Measurements from ENCODE around the gene LINS1.

The LINS1 gene

GRCh38 chr15:100602064-100602822, at the start of gene LINS1, which contains the start of gene ASB7:
Gene LINS1, minus strand, starts transcription at chr15:100602184. Its CDS starts 21,342 bp downstream, at chr15:100580842.
Gene ASB7, plus strand, starts transcription at chr15:100602589. Its CDS starts 9,628 bp downstream, at chr15:100612217.
- no peaks in the 10 kb centered on the region for H3K9me3 ChIP-seq (ENCODE audit: control insufficient read depth, low read length)
- H3K4me1 ChIP-seq (ENCODE audit: control insufficient read depth, insufficient read depth, low read length): peaks cover 37% of the 10 kb centered on the region
- DNase-seq (ENCODE audit: low read depth): peak; percentile 100
- H3K4me3 ChIP-seq (ENCODE audit: low read length): peak within 1 kb of the TSS; percentile 99
- no peaks in the 10 kb centered on the region for H3K27me3 ChIP-seq (replicated peaks; ENCODE audit: control insufficient read depth, insufficient read depth, low read length)
- H3K9ac ChIP-seq (ENCODE audit: low read length): peak within 1 kb of the TSS; percentile 95
- peaks cover 5% of the 10 kb centered on the region for H3K36me3 ChIP-seq (ENCODE audit: control insufficient read depth, insufficient read depth, low read length, severe bottlenecking)

- H3K4me1 ChIP-seq (ENCODE audit: control insufficient read depth, insufficient read depth, low read length): peaks cover 8% of the 10 kb centered on the region
- H3K9ac ChIP-seq (ENCODE audit: low read length): no peak overlapping the region
- H3K9me3 ChIP-seq (ENCODE audit: control insufficient read depth, low read length): no peaks in the 10 kb centered on the region
- H3K36me3 ChIP-seq (ENCODE audit: control insufficient read depth, insufficient read depth, low read length, severe bottlenecking): peaks cover 11% of the 10 kb centered on the region
- DNase-seq (ENCODE audit: low read depth): no peak
- H3K4me3 ChIP-seq (ENCODE audit: low read length): no peak overlapping the region
- H3K27me3 ChIP-seq (replicated peaks; ENCODE audit: control insufficient read depth, insufficient read depth, low read length): no peaks in the 10 kb centered on the region
Measured at GRCh38 chr15:100651253-100651652, 49.3 kb upstream of the LINS1 start.

GRCh38 chr15:100650685-100651084, 48.7 kb upstream of the LINS1 start:
- DNase-seq (ENCODE audit: low read depth): no peak

GRCh38 chr15:100648951-100649350, 47.0 kb upstream of the LINS1 start:
- peaks cover 11% of the 10 kb centered on the region for H3K36me3 ChIP-seq (ENCODE audit: control insufficient read depth, insufficient read depth, low read length, severe bottlenecking)
- DNase-seq (ENCODE audit: low read depth): no peak

More at GRCh38 chr15:100650685-100651084, 48.7 kb upstream of the LINS1 start:
- Histone ChIP-seq H3K4me1 (ENCODE audit: control insufficient read depth, insufficient read depth, low read length) (peaks cover 8% of the 10 kb centered on the region), H3K27me3 (replicated peaks; ENCODE audit: control insufficient read depth, insufficient read depth, low read length) (no peaks in the 10 kb centered on the region), H3K4me3 (ENCODE audit: low read length) (no peak overlapping the region), H3K9me3 (ENCODE audit: control insufficient read depth, low read length) (no peaks in the 10 kb centered on the region), H3K9ac (ENCODE audit: low read length) (no peak overlapping the region), H3K36me3 (ENCODE audit: control insufficient read depth, insufficient read depth, low read length, severe bottlenecking) (peaks cover 11% of the 10 kb centered on the region)

GRCh38 chr15:100645671-100646070, 43.7 kb upstream of the LINS1 start:
- no peak overlapping the region for H3K9ac ChIP-seq (ENCODE audit: low read length)
- H3K4me1 ChIP-seq (ENCODE audit: control insufficient read depth, insufficient read depth, low read length): no peaks in the 10 kb centered on the region
- H3K9me3 ChIP-seq (ENCODE audit: control insufficient read depth, low read length): no peaks in the 10 kb centered on the region
- no peaks in the 10 kb centered on the region for H3K27me3 ChIP-seq (replicated peaks; ENCODE audit: control insufficient read depth, insufficient read depth, low read length)
- no peak for DNase-seq (ENCODE audit: low read depth)
- H3K4me3 ChIP-seq (ENCODE audit: low read length): no peak overlapping the region
- H3K36me3 ChIP-seq (ENCODE audit: control insufficient read depth, insufficient read depth, low read length, severe bottlenecking): peaks cover 11% of the 10 kb centered on the region

More at GRCh38 chr15:100648951-100649350, 47.0 kb upstream of the LINS1 start:
- H3K27me3 ChIP-seq (replicated peaks; ENCODE audit: control insufficient read depth, insufficient read depth, low read length): no peaks in the 10 kb centered on the region
- H3K9ac ChIP-seq (ENCODE audit: low read length): no peak overlapping the region
- H3K4me1 ChIP-seq (ENCODE audit: control insufficient read depth, insufficient read depth, low read length): peaks cover 8% of the 10 kb centered on the region
- H3K4me3 ChIP-seq (ENCODE audit: low read length): no peak overlapping the region
- no peaks in the 10 kb centered on the region for H3K9me3 ChIP-seq (ENCODE audit: control insufficient read depth, low read length)

GRCh38 chr15:100642950-100643338, 41.0 kb upstream of the LINS1 start:
- Histone ChIP-seq H3K4me1 (ENCODE audit: control insufficient read depth, insufficient read depth, low read length) (no peaks in the 10 kb centered on the region), H3K9ac (ENCODE audit: low read length) (no peak overlapping the region), H3K27me3 (replicated peaks; ENCODE audit: control insufficient read depth, insufficient read depth, low read length) (no peaks in the 10 kb centered on the region), H3K4me3 (ENCODE audit: low read length) (no peak overlapping the region), H3K36me3 (ENCODE audit: control insufficient read depth, insufficient read depth, low read length, severe bottlenecking) (no peaks in the 10 kb centered on the region), H3K9me3 (ENCODE audit: control insufficient read depth, low read length) (no peaks in the 10 kb centered on the region)
- no peak for DNase-seq (ENCODE audit: low read depth)

GRCh38 chr15:100642213-100642949, 40.4 kb upstream of the LINS1 start:
- H3K27me3 ChIP-seq (replicated peaks; ENCODE audit: control insufficient read depth, insufficient read depth, low read length): no peaks in the 10 kb centered on the region
- DNase-seq (ENCODE audit: low read depth): no peak

GRCh38 chr15:100638177-100638730, 36.3 kb upstream of the LINS1 start:
- no peak overlapping the region for H3K9ac ChIP-seq (ENCODE audit: low read length)
- H3K27me3 ChIP-seq (replicated peaks; ENCODE audit: control insufficient read depth, insufficient read depth, low read length): no peaks in the 10 kb centered on the region
- H3K9me3 ChIP-seq (ENCODE audit: control insufficient read depth, low read length): no peaks in the 10 kb centered on the region
- no peak overlapping the region for H3K4me3 ChIP-seq (ENCODE audit: low read length)
- no peak for DNase-seq (ENCODE audit: low read depth)
- no peaks in the 10 kb centered on the region for H3K36me3 ChIP-seq (ENCODE audit: control insufficient read depth, insufficient read depth, low read length, severe bottlenecking)
- no peaks in the 10 kb centered on the region for H3K4me1 ChIP-seq (ENCODE audit: control insufficient read depth, insufficient read depth, low read length)

More at GRCh38 chr15:100642213-100642949, 40.4 kb upstream of the LINS1 start:
- H3K9ac ChIP-seq (ENCODE audit: low read length): no peak overlapping the region
- no peaks in the 10 kb centered on the region for H3K9me3 ChIP-seq (ENCODE audit: control insufficient read depth, low read length)
- H3K4me3 ChIP-seq (ENCODE audit: low read length): no peak overlapping the region
- no peaks in the 10 kb centered on the region for H3K4me1 ChIP-seq (ENCODE audit: control insufficient read depth, insufficient read depth, low read length)
- no peaks in the 10 kb centered on the region for H3K36me3 ChIP-seq (ENCODE audit: control insufficient read depth, insufficient read depth, low read length, severe bottlenecking)

- Histone ChIP-seq H3K9ac (ENCODE audit: low read length) (no peak overlapping the region), H3K4me3 (ENCODE audit: low read length) (no peak overlapping the region), H3K27me3 (replicated peaks; ENCODE audit: control insufficient read depth, insufficient read depth, low read length) (no peaks in the 10 kb centered on the region), H3K4me1 (ENCODE audit: control insufficient read depth, insufficient read depth, low read length) (peaks cover 2% of the 10 kb centered on the region), H3K9me3 (ENCODE audit: control insufficient read depth, low read length) (no peaks in the 10 kb centered on the region), H3K36me3 (ENCODE audit: control insufficient read depth, insufficient read depth, low read length, severe bottlenecking) (peaks cover 10% of the 10 kb centered on the region)
- DNase-seq (ENCODE audit: low read depth): no peak
Measured at GRCh38 chr15:100635406-100636071, 33.6 kb upstream of the LINS1 start.

- H3K9ac ChIP-seq (ENCODE audit: low read length): no peak overlapping the region
- H3K36me3 ChIP-seq (ENCODE audit: control insufficient read depth, insufficient read depth, low read length, severe bottlenecking): peaks cover 17% of the 10 kb centered on the region
Measured at GRCh38 chr15:100633763-100634075, 31.7 kb upstream of the LINS1 start.

GRCh38 chr15:100631831-100632230, 29.8 kb upstream of the LINS1 start:
- H3K9ac ChIP-seq (ENCODE audit: low read length): no peak overlapping the region
- H3K4me3 ChIP-seq (ENCODE audit: low read length): no peak overlapping the region
- no peaks in the 10 kb centered on the region for H3K9me3 ChIP-seq (ENCODE audit: control insufficient read depth, low read length)
- H3K27me3 ChIP-seq (replicated peaks; ENCODE audit: control insufficient read depth, insufficient read depth, low read length): no peaks in the 10 kb centered on the region
- H3K36me3 ChIP-seq (ENCODE audit: control insufficient read depth, insufficient read depth, low read length, severe bottlenecking): peaks cover 17% of the 10 kb centered on the region
- no peak for DNase-seq (ENCODE audit: low read depth)
- H3K4me1 ChIP-seq (ENCODE audit: control insufficient read depth, insufficient read depth, low read length): peaks cover 25% of the 10 kb centered on the region

More at GRCh38 chr15:100633763-100634075, 31.7 kb upstream of the LINS1 start:
- Histone ChIP-seq H3K27me3 (replicated peaks; ENCODE audit: control insufficient read depth, insufficient read depth, low read length) (no peaks in the 10 kb centered on the region), H3K9me3 (ENCODE audit: control insufficient read depth, low read length) (no peaks in the 10 kb centered on the region), H3K4me1 (ENCODE audit: control insufficient read depth, insufficient read depth, low read length) (peaks cover 19% of the 10 kb centered on the region), H3K4me3 (ENCODE audit: low read length) (no peak overlapping the region)
- no peak for DNase-seq (ENCODE audit: low read depth)

All from adipocyte (in vitro differentiated cells).